Activated CD4-positive, alpha-beta T cell treated with anti-CD3 and anti-CD28 coated beads for 4 hours (primary cell): Measurements from ENCODE around the gene OR9A4.

Experiments
- DNase-seq, 2 donors: peaks; one replicate each; pipeline ENCODE4 v3.0.0-alpha.2; 2020

Gene OR9A4

DNA sequence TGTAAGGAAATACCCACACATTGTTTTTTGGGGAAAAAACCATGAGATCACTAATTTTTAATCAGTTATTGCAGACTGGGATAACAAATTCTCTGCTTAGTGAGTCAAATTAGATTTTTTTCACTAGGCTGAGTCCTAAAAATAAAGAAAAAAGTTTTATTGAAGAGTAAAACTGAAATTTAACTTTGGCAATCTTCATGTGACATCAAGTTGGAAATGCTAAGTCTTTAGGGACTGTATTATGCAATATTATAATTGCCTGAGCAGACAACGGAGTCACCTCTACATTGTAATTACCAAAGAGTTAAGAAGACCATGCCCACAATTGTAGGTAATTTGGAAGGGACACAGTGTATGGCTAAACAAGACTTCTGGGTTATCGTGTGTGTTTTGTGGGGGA lies 32.8 kb downstream of the OR9A4 start:
- no peak for DNase-seq

DNA sequence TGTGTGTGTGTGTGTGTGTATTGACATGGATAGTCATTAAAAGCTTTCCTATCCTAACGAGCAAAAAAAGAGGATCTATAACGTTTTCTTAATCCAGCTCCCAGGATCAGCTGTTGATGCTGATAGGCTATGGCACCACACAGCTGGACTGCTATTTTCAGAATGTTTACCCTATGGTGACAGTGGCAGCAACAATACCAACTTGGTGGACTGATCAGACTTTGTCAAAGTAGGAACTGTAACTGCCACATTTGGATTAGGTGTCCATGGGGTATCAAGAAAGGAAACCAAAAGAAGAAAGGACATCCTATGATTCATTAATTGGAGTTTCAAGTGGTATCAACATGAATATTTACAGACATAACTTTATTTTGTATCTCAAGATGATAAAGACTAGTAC lies 33.3 kb downstream of the OR9A4 start:
- no peak for DNase-seq

DNA sequence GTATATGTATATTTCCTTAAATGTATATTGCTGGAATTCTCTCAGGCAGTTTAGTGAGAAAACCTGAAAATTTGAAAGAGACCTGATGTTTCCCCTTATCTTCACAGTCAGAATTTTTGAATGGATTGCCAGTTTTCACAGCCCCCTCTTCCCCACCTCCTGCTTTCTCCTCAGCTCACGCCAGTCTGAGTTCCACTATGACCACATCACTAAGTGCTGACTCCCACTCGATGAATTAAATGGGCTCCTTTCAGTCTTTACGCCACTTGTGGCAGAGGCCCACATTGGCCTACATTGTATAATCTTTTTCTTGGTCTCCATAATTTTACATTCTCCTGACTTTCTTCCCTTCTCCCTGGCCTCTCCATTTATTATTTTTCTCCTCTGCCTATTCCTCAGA lies 33.7 kb downstream of the OR9A4 start:
- DNase-seq = no peak

GRCh38 chr7:141950806-141951205 lies 34.6 kb downstream of the OR9A4 start:
- DNase-seq = no peak

GRCh38 chr7:141952461-141952860 lies 36.3 kb downstream of the OR9A4 start:
- no peak for DNase-seq

- DNase-seq = no peak
These were observed 38.1 kb downstream of the OR9A4 start for GRCh38 chr7:141954334-141954733.

- no peak for DNase-seq
These were observed 39.9 kb downstream of the OR9A4 start for GRCh38 chr7:141956084-141956483.

DNA sequence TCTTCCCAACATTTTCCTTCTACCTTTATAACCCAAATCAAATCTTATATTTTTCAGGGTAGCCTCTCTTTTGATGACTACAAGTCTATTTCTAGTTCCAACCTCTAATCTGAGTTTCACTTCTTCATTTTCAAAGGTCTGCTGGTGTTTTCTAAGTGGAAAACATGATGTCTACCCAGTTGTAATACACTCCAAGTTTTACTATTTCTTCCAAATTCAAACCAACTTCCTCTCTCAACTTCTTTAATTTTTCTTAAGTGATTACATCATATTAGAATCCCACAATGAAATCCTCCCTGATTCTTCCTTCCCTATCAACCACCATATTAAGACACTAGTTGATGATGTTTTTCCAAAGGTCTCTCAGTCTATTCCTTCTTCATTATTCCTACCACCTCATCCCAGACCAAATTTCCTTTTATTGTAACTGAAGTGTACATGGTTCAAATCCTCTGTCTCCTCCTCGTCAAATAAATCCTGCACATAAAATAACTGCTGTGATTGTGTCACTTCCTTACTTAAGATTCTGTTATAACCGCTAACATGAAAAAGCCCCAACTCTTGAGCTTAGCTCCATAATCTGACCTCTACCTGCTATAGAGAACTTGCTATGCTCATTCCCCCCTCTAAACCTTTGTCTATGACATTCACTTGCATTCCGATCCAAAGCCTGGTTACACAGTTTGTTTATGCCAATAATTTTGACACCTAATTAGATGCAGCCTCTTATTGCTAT lies 44.7 kb downstream of the OR9A4 start:
- DNase-seq = no peak
